H9 (cell line): Measurements from ENCODE around the gene ZNF775. TPM values are rescaled to one million over a fixed set of nuclear protein-coding genes. Genes with fewer than 3 reads are reported as not detected.

Experiments
- DNase-seq: peaks from one replicate; pipeline ENCODE4 v3.0.0-alpha.2; 2017
- H2AFZ ChIP-seq: one replicate; pipeline ENCODE4 v1.6.1; 2013; ENCODE audit warnings: mild to moderate bottlenecking, low read length, control low read depth, moderate library complexity
- H2AK5ac ChIP-seq: 2 replicates; pipeline ENCODE4 v1.6.1; 2013; ENCODE audit warnings: low read length, control low read depth, mixed read lengths; ENCODE audit not compliant: insufficient read length
- H2BK120ac ChIP-seq: one replicate; pipeline ENCODE4 v1.6.1; 2013; ENCODE audit warnings: low read depth, mild to moderate bottlenecking, low read length, control low read depth, inconsistent platforms; ENCODE audit not compliant: poor library complexity, severe bottlenecking
- H2BK12ac ChIP-seq: 2 replicates; pipeline ENCODE4 v1.6.1; 2013; ENCODE audit warnings: low read length, control low read depth, mixed read lengths, low read depth; ENCODE audit not compliant: insufficient read length
- H2BK15ac ChIP-seq: 2 replicates; pipeline ENCODE4 v1.6.1; 2013; ENCODE audit warnings: low read depth, low read length, control low read depth
- H2BK20ac ChIP-seq: one replicate; pipeline ENCODE4 v1.6.1; 2013; ENCODE audit warnings: low read depth, mild to moderate bottlenecking, low read length, control low read depth, inconsistent platforms; ENCODE audit not compliant: poor library complexity, severe bottlenecking
- H2BK5ac ChIP-seq: 2 replicates; pipeline ENCODE4 v1.6.1; 2013; ENCODE audit warnings: low read length, control low read depth, mixed read lengths; ENCODE audit not compliant: insufficient read length
- H3K14ac ChIP-seq: 2 replicates; pipeline ENCODE4 v1.6.1; 2013; ENCODE audit warnings: low read length, control low read depth; ENCODE audit not compliant: insufficient read depth
- H3K18ac ChIP-seq: 2 replicates; pipeline ENCODE4 v1.6.1; 2013; ENCODE audit warnings: low read depth, mild to moderate bottlenecking, mixed read lengths, low read length, control low read depth; ENCODE audit not compliant: insufficient read length
- H3K23ac ChIP-seq: 2 replicates; pipeline ENCODE4 v1.6.1; 2013; ENCODE audit warnings: low read length, control low read depth, mixed read lengths, low read depth; ENCODE audit not compliant: insufficient read length
- H3K23me2 ChIP-seq: 2 replicates; pipeline ENCODE4 v1.6.1; 2013; ENCODE audit warnings: low read depth, mild to moderate bottlenecking, mixed read lengths, low read length, control low read depth; ENCODE audit not compliant: insufficient read length, poor library complexity, severe bottlenecking
- H3K27ac ChIP-seq: 2 replicates; pipeline ENCODE4 v1.5.1; 2013; ENCODE audit warnings: low read length, control low read depth, mixed read lengths, low read depth; ENCODE audit not compliant: insufficient read length
- H3K27me3 ChIP-seq: 2 replicates; pipeline ENCODE4 v1.6.1; 2013; ENCODE audit warnings: low read length, control low read depth, inconsistent platforms; ENCODE audit not compliant: insufficient read depth
- H3K4ac ChIP-seq: 2 replicates; pipeline ENCODE4 v1.6.1; 2013; ENCODE audit warnings: low read depth, mild to moderate bottlenecking, control low read depth, inconsistent platforms, low read length, moderate library complexity
- H3K4me1 ChIP-seq: 2 replicates; pipeline ENCODE4 v1.6.1; 2013; ENCODE audit warnings: low read length, control low read depth, inconsistent platforms; ENCODE audit not compliant: insufficient read depth
- H3K4me2 ChIP-seq: 2 replicates; pipeline ENCODE4 v1.6.1; 2013; ENCODE audit warnings: low read length, control low read depth, mixed read lengths; ENCODE audit not compliant: insufficient read length, insufficient read depth
- H3K56ac ChIP-seq: 2 replicates; pipeline ENCODE4 v1.6.1; 2013; ENCODE audit warnings: low read depth, mild to moderate bottlenecking, mixed read lengths, low read length, control low read depth; ENCODE audit not compliant: insufficient read length
- H3K79me1 ChIP-seq: 2 replicates; pipeline ENCODE4 v1.6.1; 2013; ENCODE audit warnings: low read depth, mild to moderate bottlenecking, moderate library complexity, low read length, control low read depth, inconsistent platforms; ENCODE audit not compliant: insufficient read depth, poor library complexity, severe bottlenecking
- H3K79me2 ChIP-seq: 2 replicates; pipeline ENCODE4 v1.6.1; 2013; ENCODE audit warnings: low read length, control low read depth, inconsistent platforms; ENCODE audit not compliant: insufficient read depth
- H3K9ac ChIP-seq: 2 replicates; pipeline ENCODE4 v1.6.1; 2013; ENCODE audit warnings: low read length, control low read depth, mixed read lengths; ENCODE audit not compliant: insufficient read length; ENCODE audit errors: extremely low read depth
- H3K9me3 ChIP-seq: one replicate; pipeline ENCODE4 v1.6.1; 2013; ENCODE audit warnings: low read depth, low read length, inconsistent platforms; ENCODE audit not compliant: control insufficient read depth
- H3T11ph ChIP-seq: one replicate; pipeline ENCODE4 v1.6.1; 2013; ENCODE audit warnings: mild to moderate bottlenecking, low read length, control low read depth, inconsistent platforms
- H4K20me1 ChIP-seq: one replicate; pipeline ENCODE4 v1.6.1; 2013; ENCODE audit not compliant: control insufficient read depth, insufficient read length, insufficient read depth
- H4K5ac ChIP-seq: 2 replicates; pipeline ENCODE4 v1.6.1; 2013; ENCODE audit warnings: low read depth, mild to moderate bottlenecking, mixed read lengths, low read length, control low read depth; ENCODE audit not compliant: insufficient read length
- H4K8ac ChIP-seq: replicated peaks from 2 replicates; pipeline ENCODE4 v1.6.1; 2013; ENCODE audit warnings: low read length, control low read depth, mixed read lengths, low read depth; ENCODE audit not compliant: insufficient read length
- H4K91ac ChIP-seq: 2 replicates; pipeline ENCODE4 v1.6.1; 2013; ENCODE audit warnings: low read depth, mild to moderate bottlenecking, moderate library complexity, mixed read lengths, low read length, control low read depth; ENCODE audit not compliant: insufficient read length
- H3K27ac Mint-ChIP-seq, 3 experiments: 2 replicates in 2 of 3; 3 replicates in 1 of 3; pipeline ENCODE4 v1.8.0; 2020 to 2021; ENCODE audit warnings: mixed read lengths in 3 of 3, mild to moderate bottlenecking in 1 of 3, moderate library complexity in 1 of 3
- H3K27me3 Mint-ChIP-seq: 2 replicates; pipeline ENCODE4 v1.8.0; 2021; ENCODE audit warnings: low read depth, mild to moderate bottlenecking, moderate library complexity, mixed read lengths
- H3K36me3 Mint-ChIP-seq, 3 experiments: 2 replicates in 2 of 3; 3 replicates in 1 of 3; pipeline ENCODE4 v1.8.0; 2020 to 2021; ENCODE audit warnings: low read depth in 3 of 3, mixed read lengths in 3 of 3; ENCODE audit not compliant: insufficient read depth in 1 of 3
- H3K4me1 Mint-ChIP-seq, 2 experiments: 2 replicates each; pipeline ENCODE4 v1.8.0; 2020; ENCODE audit warnings: mixed read lengths in 2 of 2
- H3K4me3 Mint-ChIP-seq, 2 experiments: 2 replicates in 1 of 2; 3 replicates in 1 of 2; pipeline ENCODE4 v1.8.0; 2020 to 2021; ENCODE audit warnings: mild to moderate bottlenecking in 2 of 2, mixed read lengths in 2 of 2, moderate library complexity in 1 of 2
- H3K9me3 Mint-ChIP-seq, 2 experiments: 2 replicates in 1 of 2; 3 replicates in 1 of 2; pipeline ENCODE4 v1.8.0; 2020; ENCODE audit warnings: mild to moderate bottlenecking in 2 of 2, mixed read lengths in 2 of 2, moderate library complexity in 1 of 2
- WGBS: extraction: QIAGEN DNeasy Blood & Tissue Kit; methylation state at CpG from one replicate; pipeline ENCODE4 v1.1.7; 2013; ENCODE audit warnings: missing lambda C conversion rate, low lambda C conversion rate, mixed read lengths; ENCODE audit not compliant: insufficient read length; ENCODE audit errors: extremely low coverage; 5-methylcytosine and 5-hydroxymethylcytosine counted together
- total RNA-seq: library from RNA; stranded (reverse); gene quantifications from 2 replicates; pipeline ENCODE4 v1.2.1, GENCODE V29; 2021
- TF ChIP-seq, protein P1 (sequence below): fragments of 200-600 bp; sonication (generic); conservative IDR thresholded peaks from 3 replicates; pipeline ENCODE4 v1.8.0; 2021; ENCODE audit warnings: antibody characterized with exemption, mild to moderate bottlenecking

The ZNF775 gene
- total RNA-seq, 1 experiment from 2014 or later: 10.5 TPM

DNA sequence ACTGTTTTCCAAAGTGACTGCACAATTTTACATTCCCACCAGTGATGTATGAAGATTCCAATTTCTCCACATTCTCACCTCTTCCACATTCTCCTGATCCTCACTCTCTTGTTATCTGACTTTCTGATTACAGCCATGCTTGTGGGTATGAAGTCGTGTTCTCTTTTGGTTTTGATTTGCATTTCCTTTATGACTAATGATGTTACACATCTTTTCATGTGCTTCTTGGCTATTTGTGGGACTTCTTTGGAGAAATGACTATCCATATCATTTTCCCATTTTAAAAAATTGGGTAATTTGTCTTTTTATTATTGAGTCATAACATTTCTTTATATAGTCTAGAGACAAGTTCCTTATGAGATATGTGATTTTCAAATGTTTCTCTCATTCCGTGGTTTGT is 60.8 kb downstream of the ZNF775 start:
- Histone ChIP-seq H3K9me3 (no peaks in the 10 kb centered on the region), H2AFZ (no peak overlapping the region), H3K27ac (no peak overlapping the region), H2AK5ac (no peak overlapping the region), H4K5ac (no peak overlapping the region), H4K20me1 (no peaks in the 10 kb centered on the region), H2BK120ac (no peak overlapping the region), H3K4ac (no peak overlapping the region), H2BK20ac (no peak overlapping the region), H4K91ac (no peak overlapping the region), H3K23ac (no peak overlapping the region), H2BK15ac (no peak overlapping the region), H3K4me1 (no peaks in the 10 kb centered on the region), H3K79me1 (no peaks in the 10 kb centered on the region), H3K18ac (no peak overlapping the region), H3T11ph (no peak overlapping the region), H3K27me3 (no peaks in the 10 kb centered on the region), H3K4me2 (no peak overlapping the region), H4K8ac (no peak overlapping the region), H3K9ac (no peak overlapping the region), H3K79me2 (no peaks in the 10 kb centered on the region), H3K56ac (no peak overlapping the region), H3K14ac (no peak overlapping the region), H2BK12ac (no peak overlapping the region), H2BK5ac (no peak overlapping the region), H3K23me2 (no peaks in the 10 kb centered on the region)
- Mint-ChIP-seq H3K36me3 (peaks cover 0 to 4% (median 0%) of the 10 kb centered on the region in 3 experiments; a peak in 1 of 7 replicates), H3K9me3 (peaks cover 6 to 11% of the 10 kb centered on the region in 2 experiments), H3K27me3 (peaks cover 72% of the 10 kb centered on the region), H3K27ac (no peak overlapping the region), H3K4me1 (peaks cover 0 to 3% of the 10 kb centered on the region in 2 experiments; a peak in 1 of 4 replicates), H3K4me3 (no peak overlapping the region)
- TF ChIP-seq, protein P1, sequence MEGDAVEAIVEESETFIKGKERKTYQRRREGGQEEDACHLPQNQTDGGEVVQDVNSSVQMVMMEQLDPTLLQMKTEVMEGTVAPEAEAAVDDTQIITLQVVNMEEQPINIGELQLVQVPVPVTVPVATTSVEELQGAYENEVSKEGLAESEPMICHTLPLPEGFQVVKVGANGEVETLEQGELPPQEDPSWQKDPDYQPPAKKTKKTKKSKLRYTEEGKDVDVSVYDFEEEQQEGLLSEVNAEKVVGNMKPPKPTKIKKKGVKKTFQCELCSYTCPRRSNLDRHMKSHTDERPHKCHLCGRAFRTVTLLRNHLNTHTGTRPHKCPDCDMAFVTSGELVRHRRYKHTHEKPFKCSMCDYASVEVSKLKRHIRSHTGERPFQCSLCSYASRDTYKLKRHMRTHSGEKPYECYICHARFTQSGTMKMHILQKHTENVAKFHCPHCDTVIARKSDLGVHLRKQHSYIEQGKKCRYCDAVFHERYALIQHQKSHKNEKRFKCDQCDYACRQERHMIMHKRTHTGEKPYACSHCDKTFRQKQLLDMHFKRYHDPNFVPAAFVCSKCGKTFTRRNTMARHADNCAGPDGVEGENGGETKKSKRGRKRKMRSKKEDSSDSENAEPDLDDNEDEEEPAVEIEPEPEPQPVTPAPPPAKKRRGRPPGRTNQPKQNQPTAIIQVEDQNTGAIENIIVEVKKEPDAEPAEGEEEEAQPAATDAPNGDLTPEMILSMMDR: no peak
- WGBS: no CpG with 5 or more reads among the region's 2 CpGs
- DNase-seq: no peak
